Neuronal stem cell (in vitro differentiated cells): ENCODE results near the gene FPR2.

Experiments used
- DNase-seq: peaks from one replicate; pipeline ENCODE4 v3.0.0-alpha.2; 2013; ENCODE audit warnings: low spot score
- H2AFZ ChIP-seq: one replicate; pipeline ENCODE4 v1.6.1; 2013; ENCODE audit warnings: mild to moderate bottlenecking, low read length, inconsistent platforms
- H2AK5ac ChIP-seq: 2 replicates; pipeline ENCODE4 v1.6.1; 2013; ENCODE audit warnings: low read depth, mild to moderate bottlenecking, inconsistent platforms, low read length, moderate library complexity, mixed read lengths
- H2BK120ac ChIP-seq: 2 replicates; pipeline ENCODE4 v1.6.1; 2013; ENCODE audit warnings: low read depth, mild to moderate bottlenecking, inconsistent platforms, low read length, moderate library complexity, mixed read lengths
- H2BK12ac ChIP-seq: one replicate; pipeline ENCODE4 v1.6.1; 2013; ENCODE audit warnings: low read length, inconsistent platforms
- H2BK15ac ChIP-seq: 2 replicates; pipeline ENCODE4 v1.6.1; 2013; ENCODE audit warnings: mild to moderate bottlenecking, low read length, inconsistent platforms, mixed read lengths
- H2BK5ac ChIP-seq: one replicate; pipeline ENCODE4 v1.6.1; 2013; ENCODE audit warnings: inconsistent platforms, mild to moderate bottlenecking, low read length, moderate library complexity
- H3K14ac ChIP-seq: one replicate; pipeline ENCODE4 v1.6.1; 2013; ENCODE audit warnings: low read length, inconsistent platforms
- H3K18ac ChIP-seq: 2 replicates; pipeline ENCODE4 v1.6.1; 2013; ENCODE audit warnings: low read length, inconsistent platforms
- H3K23ac ChIP-seq: 2 replicates; pipeline ENCODE4 v1.6.1; 2013; ENCODE audit warnings: low read depth, mild to moderate bottlenecking, mixed read lengths, low read length, inconsistent platforms; ENCODE audit not compliant: poor library complexity
- H3K27ac ChIP-seq: replicated peaks from 3 replicates; pipeline ENCODE4 v1.5.1; 2013; ENCODE audit warnings: low read length, inconsistent platforms
- H3K27me3 ChIP-seq, 3 experiments: 2 replicates each; pipeline ENCODE4 v1.6.1; 2013; ENCODE audit warnings: low read length in 3 of 3, mild to moderate bottlenecking in 2 of 3, inconsistent platforms in 1 of 3, low read depth in 1 of 3, mixed read lengths in 1 of 3, moderate library complexity in 1 of 3; ENCODE audit not compliant: control insufficient read depth in 3 of 3, insufficient read depth in 3 of 3
- H3K36me3 ChIP-seq, 2 donors: replicated peaks in 1 of 2; 2 replicates each; pipeline ENCODE4 v1.6.1; 2013; ENCODE audit warnings: low read length in 2 of 2; ENCODE audit not compliant: control insufficient read depth in 2 of 2, insufficient read depth in 2 of 2
- H3K4ac ChIP-seq: 2 replicates; pipeline ENCODE4 v1.6.1; 2013; ENCODE audit warnings: inconsistent platforms, mild to moderate bottlenecking, low read length, moderate library complexity
- H3K4me1 ChIP-seq, 2 donors: 1 replicate in 1 of 2; 2 replicates in 1 of 2; pipeline ENCODE4 v1.6.1; 2013; ENCODE audit warnings: low read length in 2 of 2, low read depth in 1 of 2; ENCODE audit not compliant: control insufficient read depth in 2 of 2, insufficient read depth in 1 of 2
- H3K4me2 ChIP-seq: one replicate; pipeline ENCODE4 v1.6.1; 2013; ENCODE audit warnings: mild to moderate bottlenecking, low read length, inconsistent platforms; ENCODE audit not compliant: insufficient read depth, poor library complexity, severe bottlenecking
- H3K4me3 ChIP-seq, 2 donors: 2 replicates each; pipeline ENCODE4 v1.5.1; 2013; ENCODE audit warnings: low read length in 2 of 2, mild to moderate bottlenecking in 2 of 2, inconsistent platforms in 1 of 2, moderate library complexity in 1 of 2
- H3K79me1 ChIP-seq: one replicate; pipeline ENCODE4 v1.6.1; 2013; ENCODE audit warnings: low read depth, mild to moderate bottlenecking, inconsistent platforms, low read length, moderate library complexity
- H3K9ac ChIP-seq: one replicate; pipeline ENCODE4 v1.6.1; 2013; ENCODE audit warnings: mild to moderate bottlenecking, low read depth, low read length, inconsistent platforms; ENCODE audit not compliant: poor library complexity
- H3K9me3 ChIP-seq, 2 donors: replicated peaks in 1 of 2; 2 replicates each; pipeline versions ENCODE3 to v1.6.1; 2013; ENCODE audit warnings: low read length in 2 of 2, mild to moderate bottlenecking in 2 of 2, inconsistent platforms in 1 of 2, low read depth in 1 of 2, mixed read lengths in 1 of 2, moderate library complexity in 1 of 2; ENCODE audit not compliant: control insufficient read depth in 2 of 2, insufficient read depth in 1 of 2
- H4K8ac ChIP-seq: one replicate; pipeline ENCODE4 v1.6.1; 2013; ENCODE audit warnings: low read depth, mild to moderate bottlenecking, inconsistent platforms, low read length, moderate library complexity
- H4K91ac ChIP-seq: one replicate; pipeline ENCODE4 v1.6.1; 2013; ENCODE audit warnings: low read length, low read depth, mild to moderate bottlenecking, inconsistent platforms; ENCODE audit not compliant: poor library complexity
- WGBS, 2 donors: extraction: QIAGEN DNeasy Blood & Tissue Kit; methylation state at CpG; one replicate each; pipeline ENCODE4 v1.1.7; 2013; ENCODE audit warnings: missing lambda C conversion rate in 2 of 2, mixed read lengths in 1 of 2; ENCODE audit not compliant: insufficient read length in 2 of 2, insufficient replicate concordance in 1 of 2; ENCODE audit errors: extremely low coverage in 2 of 2; 5-methylcytosine and 5-hydroxymethylcytosine counted together

The FPR2 gene

GRCh38 chr19:51754109-51754508, 6.9 kb upstream of the FPR2 start:
- H2AFZ ChIP-seq: no peak overlapping the region
- no peaks in the 10 kb centered on the region for H3K79me1 ChIP-seq
- H3K4ac ChIP-seq: no peak overlapping the region
- WGBS, 2 donors: no CpG with 5 or more reads among the region's 6 CpGs
- H2BK120ac ChIP-seq: no peak overlapping the region
- H3K4me3 ChIP-seq: no peak overlapping the region
- no peaks in the 10 kb centered on the region for H3K4me1 ChIP-seq
- H2BK12ac ChIP-seq: no peak overlapping the region
- no peak overlapping the region for H3K23ac ChIP-seq
- H3K27ac ChIP-seq: no peak overlapping the region
- H3K9me3 ChIP-seq: peaks cover 0 to 8% of the 10 kb centered on the region in 2 donors
- H2BK5ac ChIP-seq: no peak overlapping the region
- no peak overlapping the region for H4K91ac ChIP-seq
- H3K4me2 ChIP-seq: no peak overlapping the region
- DNase-seq: no peak
- H3K36me3 ChIP-seq: peaks cover 0 to 1% of the 10 kb centered on the region in 2 donors
- H2AK5ac ChIP-seq: no peak overlapping the region
- H2BK15ac ChIP-seq: no peak overlapping the region
- H3K9ac ChIP-seq: no peak overlapping the region
- H3K18ac ChIP-seq: no peak overlapping the region
- no peaks in the 10 kb centered on the region for H3K27me3 ChIP-seq
- no peak overlapping the region for H4K8ac ChIP-seq
- no peak overlapping the region for H3K14ac ChIP-seq

- Histone ChIP-seq H2BK5ac (no peak overlapping the region), H3K4me2 (no peak overlapping the region), H3K14ac (no peak overlapping the region), H4K91ac (no peak overlapping the region), H2BK15ac (no peak overlapping the region), H3K23ac (no peak overlapping the region), H2BK120ac (no peak overlapping the region), H2AFZ (no peak overlapping the region), H3K4me1 (no peaks in the 10 kb centered on the region), H3K79me1 (no peaks in the 10 kb centered on the region), H3K9me3 (peaks cover 0 to 8% of the 10 kb centered on the region in 2 donors), H3K4ac (no peak overlapping the region), H3K4me3 (no peak overlapping the region), H2BK12ac (no peak overlapping the region), H2AK5ac (no peak overlapping the region), H3K18ac (no peak overlapping the region), H4K8ac (no peak overlapping the region), H3K36me3 (peaks cover 0 to 1% of the 10 kb centered on the region in 2 donors), H3K27me3 (no peaks in the 10 kb centered on the region), H3K27ac (no peak overlapping the region), H3K9ac (no peak overlapping the region)
- no peak for DNase-seq
- no CpG with 5 or more reads among the region's 4 CpGs for WGBS, 2 donors
Measured at GRCh38 chr19:51754770-51755169, 6.2 kb upstream of the FPR2 start.

- no peak overlapping the region for H3K18ac ChIP-seq
- no peak overlapping the region for H3K14ac ChIP-seq
- no peak overlapping the region for H4K8ac ChIP-seq
- no peak overlapping the region for H2BK15ac ChIP-seq
- no peak overlapping the region for H3K4me3 ChIP-seq
- no peak overlapping the region for H3K27ac ChIP-seq
- no peak overlapping the region for H3K4me2 ChIP-seq
- H3K27me3 ChIP-seq: no peaks in the 10 kb centered on the region
- H3K79me1 ChIP-seq: no peaks in the 10 kb centered on the region
- H3K36me3 ChIP-seq: peaks cover 0 to 1% of the 10 kb centered on the region in 2 donors
- no peak overlapping the region for H3K4ac ChIP-seq
- DNase-seq: no peak
- no peak overlapping the region for H4K91ac ChIP-seq
- no peak overlapping the region for H2AFZ ChIP-seq
- H2BK12ac ChIP-seq: no peak overlapping the region
- H3K9me3 ChIP-seq: peaks cover 0 to 7% of the 10 kb centered on the region in 2 donors
- no peak overlapping the region for H2AK5ac ChIP-seq
- no peak overlapping the region for H2BK120ac ChIP-seq
- WGBS, 2 donors: no CpG with 5 or more reads among the region's 7 CpGs
- H3K4me1 ChIP-seq: no peaks in the 10 kb centered on the region
- H3K23ac ChIP-seq: no peak overlapping the region
- H3K9ac ChIP-seq: no peak overlapping the region
- no peak overlapping the region for H2BK5ac ChIP-seq
Measured at GRCh38 chr19:51755571-51755970, 5.4 kb upstream of the FPR2 start.

- no peak overlapping the region for H3K4ac ChIP-seq
- H3K36me3 ChIP-seq: no peaks in the 10 kb centered on the region
- no peak overlapping the region for H3K9ac ChIP-seq
- H3K79me1 ChIP-seq: no peaks in the 10 kb centered on the region
- no peak overlapping the region for H2BK5ac ChIP-seq
- no peak overlapping the region for H3K18ac ChIP-seq
- no CpG with 5 or more reads among the region's 7 CpGs for WGBS, 2 donors
- no peak overlapping the region for H2BK15ac ChIP-seq
- H3K27ac ChIP-seq: no peak overlapping the region
- peaks cover 0 to 3% (median 0%) of the 10 kb centered on the region in 3 experiments for H3K27me3 ChIP-seq
- H3K9me3 ChIP-seq: no peaks in the 10 kb centered on the region
- H4K8ac ChIP-seq: no peak overlapping the region
- H3K4me1 ChIP-seq: no peaks in the 10 kb centered on the region
- no peak overlapping the region for H3K4me2 ChIP-seq
- no peak overlapping the region for H2AFZ ChIP-seq
- H3K4me3 ChIP-seq: no peak overlapping the region
- no peak for DNase-seq
- H2BK12ac ChIP-seq: no peak overlapping the region
- no peak overlapping the region for H3K14ac ChIP-seq
- H4K91ac ChIP-seq: no peak overlapping the region
- H2AK5ac ChIP-seq: no peak overlapping the region
- no peak overlapping the region for H3K23ac ChIP-seq
- H2BK120ac ChIP-seq: no peak overlapping the region
Measured at GRCh38 chr19:51761696-51762095, 716 bp downstream of the FPR2 start.
